Measurements from ENCODE around the gene ST6GALNAC1. TPM values are rescaled to one million over a fixed set of nuclear protein-coding genes. Genes with fewer than 3 reads are reported as not detected.
A peak's percentile ranks its signal among the peaks of the same experiment; 100 is the strongest.
"Not testable (repeated sequence)": the region's sequence is repeated elsewhere in the genome, so short reads cannot be mapped to it uniquely, and the experiment has no call there.

The ST6GALNAC1 gene
- total RNA-seq, 1 donor from 2014 or later: 3.8 TPM

DNA sequence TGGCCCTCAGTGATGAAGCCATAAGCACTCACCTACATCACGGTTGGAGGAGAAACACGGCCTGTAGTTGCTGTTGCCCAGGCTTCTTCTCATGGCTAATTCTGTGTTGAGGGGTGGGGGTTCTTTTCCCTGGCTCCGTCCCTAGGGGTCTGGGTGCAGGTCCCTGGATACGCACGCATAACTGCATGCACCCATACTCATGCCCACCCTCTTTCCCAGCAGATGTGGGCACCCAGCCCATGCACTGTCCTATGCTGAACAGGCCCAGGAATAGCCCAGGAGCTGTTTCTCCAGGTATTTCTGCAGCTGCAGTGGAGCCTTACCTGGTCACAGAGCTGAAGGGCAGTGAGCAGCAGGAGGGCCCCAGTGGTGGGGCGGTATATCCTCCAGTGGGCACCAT lies 18.1 kb downstream of the ST6GALNAC1 start:
- ATAC-seq (no peak), DNase-seq (no peak)
- intact Hi-C loops (cut with micrococcal nuclease): no loop called here

DNA sequence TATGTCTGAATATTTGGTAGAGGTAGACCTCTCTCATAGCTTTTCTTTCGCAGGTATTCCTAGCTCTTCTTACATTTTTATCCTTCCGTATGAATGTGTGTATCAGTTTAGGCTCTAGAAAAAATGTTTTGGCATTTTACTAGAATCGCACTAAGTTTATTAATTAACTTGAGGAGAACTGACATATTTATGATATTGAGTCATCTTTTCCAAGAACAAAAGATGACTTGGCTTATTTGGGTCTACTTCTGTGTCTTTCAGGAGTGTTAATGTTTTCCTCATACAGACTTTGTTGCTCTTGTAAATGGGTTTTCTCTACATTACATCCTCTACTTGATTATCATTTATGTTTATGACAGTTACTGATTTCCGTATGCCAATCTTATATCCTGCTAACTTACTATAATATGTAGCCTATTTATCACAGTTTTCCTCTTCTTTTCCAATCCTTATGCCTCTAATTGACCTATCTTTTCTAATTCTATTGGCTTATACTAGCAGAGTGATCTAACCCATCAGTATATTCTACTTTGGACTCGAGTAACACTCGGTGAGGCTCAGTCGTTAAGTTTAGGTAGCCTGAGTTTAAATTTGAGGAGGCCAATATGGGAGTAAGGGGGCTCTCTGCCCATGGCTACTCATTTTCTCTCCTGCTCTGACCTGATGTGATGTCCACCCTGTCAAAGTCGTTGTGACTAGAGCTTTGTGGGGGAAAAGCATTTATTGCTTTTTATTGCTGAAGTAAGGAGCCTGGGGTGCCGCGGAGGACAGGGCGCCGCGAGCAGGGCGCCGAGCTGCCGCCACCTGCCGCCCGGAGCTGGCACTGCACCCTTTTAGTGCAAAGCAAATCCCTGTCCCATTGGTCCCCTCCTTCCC lies 20.0 kb downstream of the ST6GALNAC1 start:
- DNase-seq: peak; percentile 86
- peak; percentile 93 for ATAC-seq

GRCh38 chr17:76617838-76618237 lies 25.7 kb downstream of the ST6GALNAC1 start:
- DNase-seq (no peak), ATAC-seq (no peak)
- intact Hi-C loops (cut with micrococcal nuclease): no loop called here

More for the DNA sequence above, 20.0 kb downstream of the ST6GALNAC1 start:
- intact Hi-C loops (cut with micrococcal nuclease): no loop called here

DNA sequence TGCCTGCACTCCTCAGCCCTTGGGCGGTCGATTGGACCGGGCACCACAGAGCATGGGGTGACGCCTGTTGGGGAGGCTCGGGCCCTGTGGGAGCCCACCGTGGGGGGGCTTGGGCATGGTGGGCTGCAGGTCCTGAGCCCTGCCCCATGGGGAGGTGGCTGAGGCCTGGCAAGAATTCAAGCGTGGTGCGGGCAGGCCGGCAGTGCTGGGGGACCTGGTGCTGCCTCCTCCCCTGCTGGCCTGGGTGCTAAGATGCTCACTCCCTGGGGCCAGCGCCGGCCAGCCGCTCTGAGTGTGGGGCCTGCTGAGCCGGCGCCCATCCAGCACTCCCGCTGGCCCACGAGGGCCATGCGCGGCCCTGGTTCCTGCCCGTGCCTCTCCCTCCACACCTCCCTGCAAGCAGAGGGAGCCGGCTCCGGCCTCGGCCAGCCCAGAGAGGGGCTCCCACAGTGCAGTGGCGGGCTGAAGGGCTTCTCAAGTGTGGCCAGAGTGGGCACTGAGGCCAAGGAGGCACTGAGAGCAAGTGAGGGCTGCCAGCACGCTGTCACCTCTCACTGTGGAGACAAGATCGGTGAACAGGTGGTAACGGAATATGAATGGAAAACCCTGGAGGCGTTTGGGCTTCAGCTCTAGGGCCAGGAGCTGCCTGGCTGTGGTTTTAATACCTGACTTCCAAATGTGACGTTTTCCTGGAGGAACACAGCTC lies 28.5 kb downstream of the ST6GALNAC1 start:
- no peak for ATAC-seq
- intact Hi-C loops (cut with micrococcal nuclease): no loop called here
- DNase-seq: no peak

DNA sequence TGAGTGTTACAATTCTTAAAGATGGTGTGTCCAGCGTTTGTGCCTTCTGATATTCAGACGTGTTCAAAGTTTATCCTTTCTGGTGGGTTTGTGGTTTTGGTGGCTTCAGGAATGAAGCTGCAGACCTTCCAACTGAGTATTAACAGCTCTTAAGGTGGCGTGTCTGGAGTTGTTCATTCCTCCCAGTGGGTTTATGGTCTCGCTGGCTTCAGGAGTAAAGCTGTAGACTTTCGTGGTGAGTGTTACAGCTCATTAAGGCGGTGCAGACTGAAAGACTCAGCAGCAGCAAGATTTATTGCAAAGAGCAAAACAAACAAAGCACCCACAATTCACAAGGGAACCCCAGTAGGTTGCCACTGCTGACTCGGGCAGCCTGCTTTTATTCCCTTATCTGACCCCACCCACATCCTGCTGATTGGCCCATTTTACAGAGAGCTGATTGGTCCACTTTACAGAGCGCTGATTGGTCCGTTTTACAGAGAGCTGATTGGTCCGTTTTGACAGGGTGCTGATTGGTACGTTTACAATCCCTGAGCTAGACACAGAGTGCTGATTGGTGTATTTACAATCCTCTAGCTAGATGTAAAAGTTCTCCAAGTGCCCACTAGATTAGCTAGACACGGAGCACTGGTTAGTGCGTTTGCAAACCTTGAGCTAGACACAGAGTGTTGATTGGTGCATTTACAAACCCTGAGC lies 29.3 kb downstream of the ST6GALNAC1 start:
- intact Hi-C loops (cut with micrococcal nuclease); DNase-seq; ATAC-seq: not testable (repeated sequence)

- DNase-seq (no peak), ATAC-seq (no peak)
- intact Hi-C loops (cut with micrococcal nuclease): no loop called here
These were observed 30.3 kb downstream of the ST6GALNAC1 start for GRCh38 chr17:76612977-76613851.

DNA sequence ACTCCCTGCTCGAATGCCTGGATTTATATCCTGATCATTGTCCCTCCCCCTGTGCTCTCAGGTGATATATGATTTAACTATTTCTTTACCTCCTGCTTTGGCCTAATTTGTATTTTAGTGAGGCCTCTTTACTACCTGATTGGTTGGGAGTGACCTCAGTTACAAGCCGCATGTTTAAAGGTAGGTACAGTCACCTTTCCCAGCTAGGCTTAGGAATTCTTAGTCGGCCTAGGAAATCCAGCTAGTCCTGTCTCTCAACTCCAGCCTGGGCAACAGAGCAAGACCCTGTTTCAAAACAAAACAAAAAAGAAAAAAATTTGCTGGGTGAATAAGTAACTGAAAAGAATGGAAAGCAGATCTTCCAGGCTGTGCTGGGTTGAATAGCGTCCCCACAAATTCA lies 31.1 kb downstream of the ST6GALNAC1 start:
- intact Hi-C loops (cut with micrococcal nuclease): no loop called here
- ATAC-seq (no peak), DNase-seq (no peak)

DNA sequence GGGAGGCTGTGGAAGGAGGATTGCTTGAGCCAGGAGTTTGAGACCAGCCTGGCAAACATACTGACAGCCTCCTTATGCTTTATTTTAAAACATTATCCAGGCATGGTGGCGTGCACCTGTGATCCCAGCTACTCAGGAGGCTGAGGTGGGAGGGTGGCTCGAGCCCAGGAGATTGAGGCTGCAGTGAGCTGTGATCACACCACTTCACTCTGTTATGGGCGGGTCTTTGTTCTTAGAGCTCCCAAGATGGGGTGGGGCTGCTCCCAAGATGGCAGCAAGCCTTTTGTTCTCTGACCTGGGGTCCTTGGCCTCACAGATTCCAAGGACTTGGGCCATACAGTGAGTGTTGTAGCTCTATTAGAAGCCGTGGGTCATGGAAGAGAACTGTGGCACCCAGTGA lies 31.8 kb downstream of the ST6GALNAC1 start:
- ATAC-seq: no peak
- intact Hi-C loops (cut with micrococcal nuclease): no loop called here

DNA sequence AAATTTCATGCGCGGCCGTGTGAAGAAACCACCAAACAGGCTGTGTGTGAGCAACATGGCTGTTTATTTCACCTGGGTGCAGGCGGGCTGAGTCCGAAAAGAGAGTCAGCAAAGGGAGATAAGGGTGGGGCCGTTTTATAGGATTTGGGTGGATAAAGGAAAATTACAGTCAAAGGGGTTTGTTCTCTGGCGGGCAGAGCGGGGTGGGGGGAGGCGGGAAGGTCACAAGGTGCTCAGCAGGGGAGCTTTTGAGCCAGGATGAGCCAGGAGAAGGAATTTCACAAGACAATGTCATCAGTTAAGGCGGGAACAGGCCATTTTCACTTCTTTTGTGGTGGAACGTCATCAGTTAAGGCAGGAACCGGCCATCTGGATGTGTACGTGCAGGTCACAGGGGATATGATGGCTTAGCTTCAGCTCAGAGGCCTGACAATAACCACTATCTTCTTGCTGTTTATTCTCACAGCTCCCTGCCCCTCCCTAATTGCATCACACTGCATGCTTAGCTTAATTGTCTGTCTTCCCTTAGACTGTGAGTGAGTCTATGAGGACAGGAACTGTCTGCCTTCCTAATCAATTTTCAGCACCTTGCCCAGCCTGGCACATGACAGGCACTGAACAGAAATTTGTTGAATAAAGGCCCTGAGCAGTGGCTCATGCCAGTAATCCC lies 32.3 kb downstream of the ST6GALNAC1 start:
- DNase-seq; intact Hi-C loops (cut with micrococcal nuclease); ATAC-seq: not testable (repeated sequence)

More for the DNA sequence above, 31.8 kb downstream of the ST6GALNAC1 start:
- no peak for DNase-seq

GRCh38 chr17:76606685-76607084 lies 36.9 kb downstream of the ST6GALNAC1 start:
- DNase-seq; intact Hi-C loops (cut with micrococcal nuclease); ATAC-seq: not testable (repeated sequence)

GRCh38 chr17:76601065-76601464 lies 42.5 kb downstream of the ST6GALNAC1 start:
- ATAC-seq (no peak), DNase-seq (no peak)
- intact Hi-C loops (cut with micrococcal nuclease): no loop called here

- DNase-seq (no peak), ATAC-seq (peak; percentile 33)
- intact Hi-C loops (cut with micrococcal nuclease): no loop called here
These were observed 43.7 kb downstream of the ST6GALNAC1 start for GRCh38 chr17:76599694-76600460.

DNA sequence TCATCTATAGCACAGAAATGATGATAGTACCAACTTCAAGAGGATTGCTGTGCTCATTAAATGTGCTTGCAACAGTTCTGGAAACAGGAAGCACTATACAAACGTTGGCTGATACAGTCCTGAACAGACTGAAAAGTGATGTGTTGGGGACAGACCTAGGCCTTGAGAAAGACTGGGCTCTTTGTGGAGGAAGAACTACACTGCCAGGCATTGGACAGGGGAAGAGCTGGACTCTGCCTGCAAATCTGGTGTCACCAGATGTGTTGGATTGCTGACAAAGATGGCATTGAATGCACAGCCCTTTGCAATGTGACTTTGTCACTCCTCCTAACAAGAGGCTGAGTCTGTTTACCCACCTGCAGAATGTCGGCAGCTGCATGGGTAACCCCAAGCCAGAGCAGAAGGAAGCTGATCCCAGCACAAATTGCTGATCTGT lies 45.5 kb downstream of the ST6GALNAC1 start:
- no peak for DNase-seq
- peak; percentile 30 for ATAC-seq
- intact Hi-C loops (cut with micrococcal nuclease): no loop called here

- no peak for DNase-seq
- intact Hi-C loops (cut with micrococcal nuclease): no loop called here
These were observed 46.2 kb downstream of the ST6GALNAC1 start for GRCh38 chr17:76597156-76598003.

GRCh38 chr17:76594690-76595089 lies 48.9 kb downstream of the ST6GALNAC1 start:
- intact Hi-C loops (cut with micrococcal nuclease): no loop called here
- no peak for ATAC-seq
- no peak for DNase-seq

More at GRCh38 chr17:76597156-76598003, 46.2 kb downstream of the ST6GALNAC1 start:
- no peak for ATAC-seq

GRCh38 chr17:76593959-76594358 lies 49.6 kb downstream of the ST6GALNAC1 start:
- intact Hi-C loops (cut with micrococcal nuclease): no loop called here
- no peak for ATAC-seq

More at GRCh38 chr17:76593959-76594358, 49.6 kb downstream of the ST6GALNAC1 start:
- no peak for DNase-seq

Data from left ventricle myocardium superior (tissue), 1 donor.